Thyroid gland (tissue), 4 donors: ENCODE data around the gene PRR13. TPM values are rescaled to one million over a fixed set of nuclear protein-coding genes. Genes with fewer than 3 reads are reported as not detected.

Experiments
- DNase-seq, 2 donors: peaks; one replicate each; pipeline ENCODE4 v3.0.0-alpha.2; 2019
- H3K27ac ChIP-seq, 3 donors: fragments of 200-600 bp; sonication (generic); 1 replicate in 2 of 3; 2 replicates in 1 of 3; pipeline ENCODE4 v1.5.1; 2016 to 2019; ENCODE audit warnings: mild to moderate bottlenecking in 1 of 3, moderate library complexity in 1 of 3
- H3K27me3 ChIP-seq: fragments of 200-600 bp; sonication (generic); one replicate; pipeline ENCODE4 v1.5.1; 2019
- H3K36me3 ChIP-seq, 2 donors: fragments of 200-600 bp; sonication (generic); one replicate each; pipeline ENCODE4 v1.5.1; 2016 to 2019
- H3K4me1 ChIP-seq, 2 donors: fragments of 200-600 bp; sonication (generic); one replicate each; pipeline ENCODE4 v1.5.1; 2017 to 2019
- H3K4me3 ChIP-seq, 3 donors: fragments of 200-600 bp; sonication (generic); replicated peaks in 1 of 3; 1 replicate in 2 of 3; 2 replicates in 1 of 3; pipeline ENCODE4 v1.5.1; 2016; ENCODE audit warnings: mild to moderate bottlenecking in 1 of 3
- H3K9me3 ChIP-seq: fragments of 200-600 bp; sonication (generic); one replicate; pipeline ENCODE4 v1.5.1; 2017
- WGBS, 2 donors: methylation state at CpG; one replicate each; pipeline ENCODE4 v1.1.5; 2017; 5-methylcytosine and 5-hydroxymethylcytosine counted together
- intact Hi-C: fragments of 100-400 bp; cut with DNase I; formaldehyde crosslinking; loops from one replicate; pipeline ENCODE4 v1.15.1; 2023
- total RNA-seq, 4 donors: library from RNA; depleted of rRNA; stranded (reverse); fragments of >200 nt; gene quantifications; one replicate each; pipeline ENCODE4 v1.2.3, GENCODE V29; 2016
- TF ChIP-seq, protein P1 (sequence below), 6 experiments: fragments of 200-600 bp in 3 of 6; fragments of 450-650 bp in 3 of 6; sonication (generic) in 3 of 6; IDR thresholded peaks; one replicate each; pipeline ENCODE4 v1.5.1; 2016 to 2019; ENCODE audit warnings: antibody characterized with exemption in 6 of 6, mild to moderate bottlenecking in 2 of 6, inconsistent platforms in 1 of 6, moderate library complexity in 1 of 6

Gene PRR13
- total RNA-seq, 4 donors from 2014 or later: 51.6 to 83.6 (median 68.9) TPM

- no peaks in the 10 kb centered on the region for H3K9me3 ChIP-seq
- DNase-seq: no peak
- H3K27ac ChIP-seq: peak overlapping the region; percentile 85 to 93 (median 91)
- H3K4me1 ChIP-seq: peaks cover 21 to 32% of the 10 kb centered on the region in 2 donors
- no peaks in the 10 kb centered on the region for H3K27me3 ChIP-seq
- no peaks in the 10 kb centered on the region for H3K36me3 ChIP-seq
- 29% methylated on average over 11 of the region's 11 CpGs for WGBS, 2 donors
- TF ChIP-seq, protein P1, sequence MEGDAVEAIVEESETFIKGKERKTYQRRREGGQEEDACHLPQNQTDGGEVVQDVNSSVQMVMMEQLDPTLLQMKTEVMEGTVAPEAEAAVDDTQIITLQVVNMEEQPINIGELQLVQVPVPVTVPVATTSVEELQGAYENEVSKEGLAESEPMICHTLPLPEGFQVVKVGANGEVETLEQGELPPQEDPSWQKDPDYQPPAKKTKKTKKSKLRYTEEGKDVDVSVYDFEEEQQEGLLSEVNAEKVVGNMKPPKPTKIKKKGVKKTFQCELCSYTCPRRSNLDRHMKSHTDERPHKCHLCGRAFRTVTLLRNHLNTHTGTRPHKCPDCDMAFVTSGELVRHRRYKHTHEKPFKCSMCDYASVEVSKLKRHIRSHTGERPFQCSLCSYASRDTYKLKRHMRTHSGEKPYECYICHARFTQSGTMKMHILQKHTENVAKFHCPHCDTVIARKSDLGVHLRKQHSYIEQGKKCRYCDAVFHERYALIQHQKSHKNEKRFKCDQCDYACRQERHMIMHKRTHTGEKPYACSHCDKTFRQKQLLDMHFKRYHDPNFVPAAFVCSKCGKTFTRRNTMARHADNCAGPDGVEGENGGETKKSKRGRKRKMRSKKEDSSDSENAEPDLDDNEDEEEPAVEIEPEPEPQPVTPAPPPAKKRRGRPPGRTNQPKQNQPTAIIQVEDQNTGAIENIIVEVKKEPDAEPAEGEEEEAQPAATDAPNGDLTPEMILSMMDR (IDR thresholded peaks at IDR 0.05): no peak
- intact Hi-C loops: no loop called here
- H3K4me3 ChIP-seq: peak overlapping the region in 1 of 3 donors; percentile 55
Observed at GRCh38 chr12:53493610-53494391, 52.3 kb downstream of the PRR13 start.

Other genes starting within 250 kb of the PRR13 start
- gene ITGB7, start 234.5 kb upstream of the PRR13 start, total RNA-seq: 10 to 100 TPM in 1 of 4 donors, 1 to 10 TPM in 3; 3.2 to 15.6 (median 4.9) TPM
- gene RARG, start 209.5 kb upstream of the PRR13 start, total RNA-seq: 10 to 100 TPM; 13.6 to 27.7 (median 23.8) TPM
- gene ESPL1, start 173.4 kb upstream of the PRR13 start, total RNA-seq: 1 to 10 TPM in 1 of 4 donors, under 1 TPM in 3; 0.13 to 1.5 (median 0.52) TPM
- 1,000 to 10,000 TPM in 1 of 4 donors, 100 to 1,000 TPM in 3; 656 to 1,200 (median 763) TPM for gene PFDN5, start 146.2 kb upstream of the PRR13 start, total RNA-seq
- 10 to 100 TPM; 36.7 to 63.8 (median 51.6) TPM for gene MYG1, start 142.0 kb upstream of the PRR13 start, total RNA-seq
- gene AAAS, start 120.1 kb upstream of the PRR13 start, total RNA-seq: 10 to 100 TPM; 45.6 to 67.6 (median 47.2) TPM
- gene SP7, start 105.4 kb upstream of the PRR13 start, total RNA-seq: not detected
- gene SP1, start 61.6 kb upstream of the PRR13 start, total RNA-seq: 10 to 100 TPM; 55.9 to 73.1 (median 67.7) TPM
- gene AMHR2, start 17.9 kb upstream of the PRR13 start, total RNA-seq: under 1 TPM in 1 of 4 donors, not detected in 3; 0.40 TPM
- gene PCBP2, start 10.4 kb downstream of the PRR13 start, total RNA-seq: 100 to 1,000 TPM; 493 to 555 (median 514) TPM
- gene MAP3K12, start 57.7 kb downstream of the PRR13 start, total RNA-seq: 10 to 100 TPM in 2 of 4 donors, 1 to 10 TPM in 2; 5.2 to 12.9 (median 10.6) TPM
- 10 to 100 TPM; 31.2 to 44.8 (median 34.7) TPM for gene TARBP2, start 59.5 kb downstream of the PRR13 start, total RNA-seq
- not detected for gene NPFF, start 65.8 kb downstream of the PRR13 start, total RNA-seq
- gene ATF7, start 184.6 kb downstream of the PRR13 start, total RNA-seq: 10 to 100 TPM; 21.3 to 40.1 (median 37.6) TPM
- 100 to 1,000 TPM; 181 to 334 (median 259) TPM for gene ATP5MC2, start 234.3 kb downstream of the PRR13 start, total RNA-seq